H1 (cell line): ENCODE results near the gene B4GALNT3.

Experiments
- NRF1 ChIP-seq: IDR thresholded peaks from 2 replicates; pipeline ENCODE4 v1.6.1; 2011; ENCODE audit warnings: mild to moderate bottlenecking, low read depth, low read length, improper control_type of control experiment
- TAF1 ChIP-seq: IDR thresholded peaks from 2 replicates; pipeline ENCODE4 v1.6.1; 2011; ENCODE audit warnings: mild to moderate bottlenecking, low read depth, low read length
- TF ChIP-seq, protein P1 (sequence below), 3 experiments: IDR thresholded peaks; 1 replicate in 2 of 3; 2 replicates in 1 of 3; pipeline versions ENCODE4 v1.5.1 to v1.6.1; 2011; ENCODE audit warnings: low read length in 3 of 3, mild to moderate bottlenecking in 3 of 3, inconsistent platforms in 2 of 3, low read depth in 1 of 3, moderate library complexity in 1 of 3; ENCODE audit not compliant: insufficient read depth in 1 of 3; ENCODE audit errors: control extremely low read depth in 1 of 3

DNA sequence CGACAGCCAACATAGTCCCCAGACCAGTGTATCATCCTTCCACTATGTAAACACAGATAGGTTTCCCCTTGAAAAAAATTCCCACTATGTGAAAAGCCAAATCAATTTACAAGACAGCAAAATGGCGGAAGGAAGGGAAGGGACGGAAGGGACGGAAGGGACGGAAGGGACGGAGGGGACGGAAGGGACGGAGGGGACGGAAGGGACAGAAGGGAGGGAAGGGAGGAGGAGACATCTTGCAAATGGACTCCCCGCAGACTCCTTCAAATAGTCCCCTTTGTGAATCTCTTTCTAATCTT lies 128.2 kb downstream of the B4GALNT3 start:
- TF ChIP-seq TAF1 (no peak), NRF1 (no peak)
- TF ChIP-seq, protein P1, sequence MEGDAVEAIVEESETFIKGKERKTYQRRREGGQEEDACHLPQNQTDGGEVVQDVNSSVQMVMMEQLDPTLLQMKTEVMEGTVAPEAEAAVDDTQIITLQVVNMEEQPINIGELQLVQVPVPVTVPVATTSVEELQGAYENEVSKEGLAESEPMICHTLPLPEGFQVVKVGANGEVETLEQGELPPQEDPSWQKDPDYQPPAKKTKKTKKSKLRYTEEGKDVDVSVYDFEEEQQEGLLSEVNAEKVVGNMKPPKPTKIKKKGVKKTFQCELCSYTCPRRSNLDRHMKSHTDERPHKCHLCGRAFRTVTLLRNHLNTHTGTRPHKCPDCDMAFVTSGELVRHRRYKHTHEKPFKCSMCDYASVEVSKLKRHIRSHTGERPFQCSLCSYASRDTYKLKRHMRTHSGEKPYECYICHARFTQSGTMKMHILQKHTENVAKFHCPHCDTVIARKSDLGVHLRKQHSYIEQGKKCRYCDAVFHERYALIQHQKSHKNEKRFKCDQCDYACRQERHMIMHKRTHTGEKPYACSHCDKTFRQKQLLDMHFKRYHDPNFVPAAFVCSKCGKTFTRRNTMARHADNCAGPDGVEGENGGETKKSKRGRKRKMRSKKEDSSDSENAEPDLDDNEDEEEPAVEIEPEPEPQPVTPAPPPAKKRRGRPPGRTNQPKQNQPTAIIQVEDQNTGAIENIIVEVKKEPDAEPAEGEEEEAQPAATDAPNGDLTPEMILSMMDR (IDR thresholded peaks at IDR 0.05; ENCODE audit: control extremely low read depth in 1 of 3, insufficient read depth in 1 of 3, low read depth in 1 of 3, low read length in 3 of 3) = no peak
